NCI-H2029 (cell line): Measurements from ENCODE around the gene TSPAN2.

ENCODE experiments used
- DNase-seq: peaks from one replicate; lab custom pipeline; 2025; lab: John Stamatoyannopoulos, UW

The TSPAN2 gene

GRCh38 chr1:115089420-115090185 is at the start of gene TSPAN2:
TSS of gene TSPAN2 (minus strand) at chr1:115089503. CDS start at chr1:115089432, 71 bp downstream.
- DNase-seq: no peak

GRCh38 chr1:115138973-115139372 is 49.7 kb upstream of the TSPAN2 start:
- DNase-seq: peak; percentile 83

- no peak for DNase-seq
Measured at GRCh38 chr1:115138271-115138670, 49.0 kb upstream of the TSPAN2 start.

GRCh38 chr1:115137191-115137590 is 47.9 kb upstream of the TSPAN2 start:
- no peak for DNase-seq

- DNase-seq: no peak
Measured at GRCh38 chr1:115136706-115137105, 47.4 kb upstream of the TSPAN2 start.

- no peak for DNase-seq
Measured at GRCh38 chr1:115136106-115136505, 46.8 kb upstream of the TSPAN2 start.

- no peak for DNase-seq
Measured at GRCh38 chr1:115135681-115136080, 46.4 kb upstream of the TSPAN2 start.

GRCh38 chr1:115134850-115135480 is 45.7 kb upstream of the TSPAN2 start:
- DNase-seq: no peak

- DNase-seq: no peak
Measured at GRCh38 chr1:115134231-115134630, 44.9 kb upstream of the TSPAN2 start.

GRCh38 chr1:115133440-115133839 is 44.1 kb upstream of the TSPAN2 start:
- no peak for DNase-seq

GRCh38 chr1:115130786-115131185 is 41.5 kb upstream of the TSPAN2 start:
- no peak for DNase-seq

- DNase-seq: no peak
Measured at GRCh38 chr1:115129071-115129640, 39.9 kb upstream of the TSPAN2 start.

- DNase-seq: no peak
Measured at GRCh38 chr1:115127539-115127938, 38.2 kb upstream of the TSPAN2 start.

GRCh38 chr1:115126516-115126915 is 37.2 kb upstream of the TSPAN2 start:
- no peak for DNase-seq

- no peak for DNase-seq
Measured at GRCh38 chr1:115123116-115123515, 33.8 kb upstream of the TSPAN2 start.

- DNase-seq: no peak
Measured at GRCh38 chr1:115121793-115122192, 32.5 kb upstream of the TSPAN2 start.

- DNase-seq: no peak
Measured at GRCh38 chr1:115120296-115120695, 31.0 kb upstream of the TSPAN2 start.

GRCh38 chr1:115118611-115119010 is 29.3 kb upstream of the TSPAN2 start:
- no peak for DNase-seq

- DNase-seq: no peak
Measured at GRCh38 chr1:115118086-115118485, 28.8 kb upstream of the TSPAN2 start.

- DNase-seq: no peak
Measured at GRCh38 chr1:115117298-115117697, 28.0 kb upstream of the TSPAN2 start.

- no peak for DNase-seq
Measured at GRCh38 chr1:115116512-115116911, 27.2 kb upstream of the TSPAN2 start.

GRCh38 chr1:115115521-115116161 is 26.3 kb upstream of the TSPAN2 start:
- DNase-seq: no peak

GRCh38 chr1:115114308-115114707 is 25.0 kb upstream of the TSPAN2 start:
- peak; percentile 17 for DNase-seq
